MM.1S (cell line): ENCODE results near the gene NKAP.

ENCODE experiments used
- DNase-seq: peaks from one replicate; pipeline ENCODE4 v3.0.0-alpha.2; 2015
- H2AFZ ChIP-seq: fragments of 300-600 bp; sonication (generic); 2 replicates; pipeline ENCODE4 v1.6.0; 2016; ENCODE audit warnings: antibody characterized with exemption, low read length
- H3F3A ChIP-seq: fragments of 300-600 bp; sonication (generic); 2 replicates; pipeline ENCODE4 v1.6.1; 2016; ENCODE audit warnings: mild to moderate bottlenecking, antibody characterized with exemption, low read length, moderate library complexity, mixed read lengths; ENCODE audit not compliant: insufficient read depth
- H3K27ac ChIP-seq: fragments of 300-600 bp; sonication (generic); 2 replicates; pipeline ENCODE4 v1.5.1; 2016; ENCODE audit warnings: mild to moderate bottlenecking, low read length
- H3K27me3 ChIP-seq: fragments of 300-600 bp; sonication (generic); replicated peaks from 2 replicates; pipeline ENCODE4 v1.6.0; 2016; ENCODE audit warnings: low read length; ENCODE audit not compliant: insufficient read depth
- H3K36me3 ChIP-seq: fragments of 300-600 bp; sonication (generic); replicated peaks from 2 replicates; pipeline ENCODE4 v1.6.1; 2016; ENCODE audit warnings: mild to moderate bottlenecking, low read length, mixed read lengths; ENCODE audit not compliant: insufficient read depth
- H3K4me1 ChIP-seq: fragments of 300-600 bp; sonication (generic); 2 replicates; pipeline ENCODE4 v1.6.1; 2016; ENCODE audit warnings: low read length, mixed read lengths
- H3K4me2 ChIP-seq: fragments of 300-600 bp; sonication (generic); 2 replicates; pipeline ENCODE4 v1.6.0; 2016; ENCODE audit warnings: low read depth, low read length
- H3K4me3 ChIP-seq: fragments of 300-600 bp; sonication (generic); 2 replicates; pipeline ENCODE4 v1.5.1; 2016; ENCODE audit warnings: low read length, mixed read lengths
- H3K79me2 ChIP-seq: fragments of 300-600 bp; sonication (generic); 2 replicates; pipeline ENCODE4 v1.6.1; 2016; ENCODE audit warnings: mixed run types, low read length, mixed read lengths
- H3K9ac ChIP-seq: fragments of 300-600 bp; sonication (generic); 2 replicates; pipeline ENCODE4 v1.6.1; 2016; ENCODE audit warnings: low read length, mixed read lengths
- H3K9me2 ChIP-seq: fragments of 300-600 bp; sonication (generic); replicated peaks from 2 replicates; pipeline ENCODE4 v1.6.1; 2016; ENCODE audit warnings: mild to moderate bottlenecking, low read length, mixed read lengths; ENCODE audit not compliant: insufficient read depth
- H3K9me3 ChIP-seq: fragments of 300-600 bp; sonication (generic); replicated peaks from 2 replicates; pipeline ENCODE4 v1.6.1; 2016; ENCODE audit warnings: mild to moderate bottlenecking, low read length, mixed read lengths; ENCODE audit not compliant: insufficient read depth
- H4K20me1 ChIP-seq: fragments of 300-600 bp; sonication (generic); 2 replicates; pipeline ENCODE4 v1.6.1; 2016; ENCODE audit warnings: mild to moderate bottlenecking, low read length, moderate library complexity, mixed read lengths; ENCODE audit not compliant: insufficient read depth
- CTCF ChIP-seq: fragments of 300-600 bp; sonication (generic); IDR thresholded peaks from 2 replicates; pipeline ENCODE4 v1.5.1; 2016; ENCODE audit warnings: antibody characterized with exemption, low read length, mixed read lengths
- EZH2 ChIP-seq: fragments of 300-600 bp; sonication (generic); optimal IDR thresholded peaks from 2 replicates; pipeline ENCODE3; 2017; ENCODE audit warnings: low read depth, mild to moderate bottlenecking, antibody characterized with exemption, low read length, mixed read lengths
- EZH2phosphoT487 ChIP-seq: fragments of 300-600 bp; sonication (generic); IDR thresholded peaks from 2 replicates; pipeline ENCODE4 v1.6.1; 2018; ENCODE audit warnings: antibody characterized with exemption, low read length

The NKAP gene

GRCh38 chrX:119943185-119943988 lies at the start of gene NKAP:
NKAP (minus strand) TSS chrX:119943751; CDS start chrX:119943605, 146 bp downstream.
- Histone ChIP-seq H4K20me1 (no peaks in the 10 kb centered on the region), H3F3A (peaks cover 14% of the 10 kb centered on the region), H3K9me3 (no peaks in the 10 kb centered on the region), H3K27ac (peak within 1 kb of the TSS; percentile 83), H2AFZ (peak within 1 kb of the TSS; percentile 90), H3K4me3 (peak within 1 kb of the TSS; percentile 77), H3K9me2 (no peaks in the 10 kb centered on the region), H3K4me2 (peak within 1 kb of the TSS; percentile 68), H3K79me2 (peaks cover 18% of the 10 kb centered on the region), H3K4me1 (no peaks in the 10 kb centered on the region), H3K27me3 (no peaks in the 10 kb centered on the region), H3K36me3 (no peaks in the 10 kb centered on the region), H3K9ac (peak within 1 kb of the TSS; percentile 81)
- no peak for TF ChIP-seq EZH2phosphoT487
- no peak for TF ChIP-seq CTCF
- TF ChIP-seq EZH2: no peak
- DNase-seq: peak; percentile 91

GRCh38 chrX:119991005-119991787 lies 47.6 kb upstream of the NKAP start:
- H3K4me2 ChIP-seq: peak overlapping the region; percentile 79
- peak overlapping the region; percentile 18; the same call in 1 of the 2 replicates for H3K9ac ChIP-seq
- H3K9me3 ChIP-seq: no peaks in the 10 kb centered on the region
- no peaks in the 10 kb centered on the region for H4K20me1 ChIP-seq
- TF ChIP-seq CTCF (no peak), EZH2 (no peak), EZH2phosphoT487 (no peak)
- H3K27ac ChIP-seq: no peak overlapping the region
- H3K27me3 ChIP-seq: no peaks in the 10 kb centered on the region
- no peaks in the 10 kb centered on the region for H3K36me3 ChIP-seq
- DNase-seq: no peak
- H3F3A ChIP-seq: peaks cover 8% of the 10 kb centered on the region
- H2AFZ ChIP-seq: peak overlapping the region; percentile 69
- peaks cover 9% of the 10 kb centered on the region for H3K4me1 ChIP-seq
- no peaks in the 10 kb centered on the region for H3K79me2 ChIP-seq
- H3K9me2 ChIP-seq: no peaks in the 10 kb centered on the region
- peak overlapping the region; percentile 62 for H3K4me3 ChIP-seq

- H3K9me3 ChIP-seq: no peaks in the 10 kb centered on the region
- H3K4me2 ChIP-seq: peak overlapping the region; percentile 79
- H2AFZ ChIP-seq: peak overlapping the region; percentile 69
- peaks cover 9% of the 10 kb centered on the region for H3K4me1 ChIP-seq
- peak; percentile 12 for DNase-seq
- no peak for TF ChIP-seq EZH2phosphoT487
- no peaks in the 10 kb centered on the region for H4K20me1 ChIP-seq
- H3K27ac ChIP-seq: no peak overlapping the region
- no peaks in the 10 kb centered on the region for H3K36me3 ChIP-seq
- no peaks in the 10 kb centered on the region for H3K27me3 ChIP-seq
- peak overlapping the region; percentile 62 for H3K4me3 ChIP-seq
- H3F3A ChIP-seq: peaks cover 8% of the 10 kb centered on the region
- peak overlapping the region; percentile 18; the same call in 1 of the 2 replicates for H3K9ac ChIP-seq
- no peaks in the 10 kb centered on the region for H3K9me2 ChIP-seq
- no peaks in the 10 kb centered on the region for H3K79me2 ChIP-seq
Measured at GRCh38 chrX:119990556-119991004, 47.0 kb upstream of the NKAP start.
